ENCODE results near the gene TNS3.

TNS3 gene

GRCh38 chr7:47292832-47293309 is 289.0 kb downstream of the TNS3 start:
- no peak for DNase-seq

- DNase-seq: no peak
Measured at GRCh38 chr7:47291461-47292081, 290.3 kb downstream of the TNS3 start.

- no peak for DNase-seq
Measured at GRCh38 chr7:47290867-47291266, 291.0 kb downstream of the TNS3 start.

- no peak for DNase-seq
Measured at GRCh38 chr7:47290466-47290865, 291.4 kb downstream of the TNS3 start.

- no peak for DNase-seq
Measured at GRCh38 chr7:47288060-47288459, 293.9 kb downstream of the TNS3 start.

GRCh38 chr7:47285860-47286491 is 295.9 kb downstream of the TNS3 start:
- no peak for DNase-seq

GRCh38 chr7:47284691-47285635 is 296.9 kb downstream of the TNS3 start:
- DNase-seq: peak; percentile 13

- DNase-seq: no peak
Measured at GRCh38 chr7:47283497-47284131, 298.3 kb downstream of the TNS3 start.

- DNase-seq: no peak
Measured at GRCh38 chr7:47282790-47283496, 299.0 kb downstream of the TNS3 start.

GRCh38 chr7:47281966-47282643 is 299.8 kb downstream of the TNS3 start:
- no peak for DNase-seq

- no peak for DNase-seq
Measured at GRCh38 chr7:47281161-47281560, 300.8 kb downstream of the TNS3 start.

GRCh38 chr7:47280114-47280513 is 301.8 kb downstream of the TNS3 start:
- DNase-seq: no peak

- DNase-seq: no peak
Measured at GRCh38 chr7:47278043-47278442, 303.9 kb downstream of the TNS3 start.

- no peak for DNase-seq
Measured at GRCh38 chr7:47277321-47277781, 304.6 kb downstream of the TNS3 start.

GRCh38 chr7:47273974-47274766 is 307.7 kb downstream of the TNS3 start:
- no peak for DNase-seq

GRCh38 chr7:47273088-47273487 is 308.8 kb downstream of the TNS3 start:
- no peak for DNase-seq

- DNase-seq: no peak
Measured at GRCh38 chr7:47271749-47272148, 310.2 kb downstream of the TNS3 start.

- no peak for DNase-seq
Measured at GRCh38 chr7:47268851-47269836, 312.8 kb downstream of the TNS3 start.

GRCh38 chr7:47267346-47267745 is 314.6 kb downstream of the TNS3 start:
- no peak for DNase-seq

- DNase-seq: no peak
Measured at GRCh38 chr7:47266799-47267198, 315.1 kb downstream of the TNS3 start.

Measured in NCI-H69 (cell line).